Trophoblast cell (in vitro differentiated cells and primary cell): ENCODE data around the gene PEX10.
A peak's percentile ranks its signal among the peaks of the same experiment; 100 is the strongest.

Experiments used
- DNase-seq, 2 donors: peaks; one replicate each; pipeline ENCODE4 v3.0.0-alpha.2; 2016
- H2AFZ ChIP-seq: 2 replicates; pipeline ENCODE4 v1.6.1; 2013; ENCODE audit warnings: low read length, moderate library complexity, mild to moderate bottlenecking; ENCODE audit not compliant: insufficient read depth, poor library complexity
- H2AK5ac ChIP-seq: 2 replicates; pipeline ENCODE4 v1.6.1; 2013; ENCODE audit warnings: mild to moderate bottlenecking, low read length
- H2BK120ac ChIP-seq: 2 replicates; pipeline ENCODE4 v1.6.1; 2013; ENCODE audit warnings: low read length, mild to moderate bottlenecking, moderate library complexity; ENCODE audit not compliant: insufficient read depth, poor library complexity
- H2BK12ac ChIP-seq: 2 replicates; pipeline ENCODE4 v1.6.1; 2013; ENCODE audit warnings: mild to moderate bottlenecking, low read length, moderate library complexity
- H2BK5ac ChIP-seq: 2 replicates; pipeline ENCODE4 v1.6.1; 2013; ENCODE audit warnings: low read length, low read depth, moderate library complexity, mild to moderate bottlenecking; ENCODE audit not compliant: poor library complexity
- H3K14ac ChIP-seq: 2 replicates; pipeline ENCODE4 v1.6.1; 2013; ENCODE audit warnings: mild to moderate bottlenecking, low read length
- H3K18ac ChIP-seq: 2 replicates; pipeline ENCODE4 v1.6.1; 2013; ENCODE audit warnings: mild to moderate bottlenecking, low read length
- H3K23ac ChIP-seq: 2 replicates; pipeline ENCODE4 v1.6.1; 2013; ENCODE audit warnings: low read length
- H3K27ac ChIP-seq: 2 replicates; pipeline ENCODE4 v1.5.1; 2013; ENCODE audit warnings: low read depth, mild to moderate bottlenecking, inconsistent platforms, low read length, moderate library complexity
- H3K27me3 ChIP-seq: 2 replicates; pipeline ENCODE4 v1.6.1; 2013; ENCODE audit warnings: inconsistent platforms, mild to moderate bottlenecking, low read length, moderate library complexity; ENCODE audit not compliant: insufficient read depth
- H3K36me3 ChIP-seq, 2 experiments: 1 replicate in 1 of 2; 2 replicates in 1 of 2; pipeline ENCODE4 v1.6.1; 2013; ENCODE audit warnings: low read length in 2 of 2, mild to moderate bottlenecking in 2 of 2, moderate library complexity in 1 of 2; ENCODE audit not compliant: insufficient read depth in 2 of 2, control insufficient read depth in 1 of 2
- H3K4ac ChIP-seq: 2 replicates; pipeline ENCODE4 v1.6.1; 2013; ENCODE audit warnings: low read depth, mild to moderate bottlenecking, low read length, moderate library complexity
- H3K4me1 ChIP-seq, 2 experiments: 1 replicate in 1 of 2; 2 replicates in 1 of 2; pipeline ENCODE4 v1.6.1; 2013; ENCODE audit warnings: low read length in 2 of 2, mild to moderate bottlenecking in 2 of 2, moderate library complexity in 1 of 2; ENCODE audit not compliant: insufficient read depth in 2 of 2, control insufficient read depth in 1 of 2
- H3K4me2 ChIP-seq: 2 replicates; pipeline ENCODE4 v1.6.1; 2013; ENCODE audit warnings: inconsistent platforms, mild to moderate bottlenecking, low read length, moderate library complexity
- H3K4me3 ChIP-seq: 2 replicates; pipeline ENCODE4 v1.5.1; 2013; ENCODE audit warnings: mild to moderate bottlenecking, low read depth, low read length, inconsistent platforms
- H3K79me1 ChIP-seq: one replicate; pipeline ENCODE4 v1.6.1; 2013; ENCODE audit warnings: low read length
- H3K79me2 ChIP-seq: 2 replicates; pipeline ENCODE4 v1.6.1; 2013; ENCODE audit warnings: low read length, mild to moderate bottlenecking; ENCODE audit not compliant: control insufficient read depth, insufficient read depth, poor library complexity
- H3K9ac ChIP-seq: 2 replicates; pipeline ENCODE4 v1.6.1; 2013; ENCODE audit warnings: mild to moderate bottlenecking, low read length
- H3K9me3 ChIP-seq: 2 replicates; pipeline ENCODE4 v1.6.1; 2013; ENCODE audit warnings: low read depth, mild to moderate bottlenecking, control low read depth, inconsistent platforms, low read length; ENCODE audit not compliant: insufficient read depth
- H4K12ac ChIP-seq: 2 replicates; pipeline ENCODE4 v1.6.1; 2013; ENCODE audit warnings: low read depth, mild to moderate bottlenecking, low read length, moderate library complexity
- H4K8ac ChIP-seq: 2 replicates; pipeline ENCODE4 v1.6.1; 2013; ENCODE audit warnings: low read depth, mild to moderate bottlenecking, low read length, moderate library complexity
- H4K91ac ChIP-seq: one replicate; pipeline ENCODE4 v1.6.1; 2013; ENCODE audit warnings: low read depth, mild to moderate bottlenecking, low read length, moderate library complexity
- WGBS: extraction: QIAGEN DNeasy Blood & Tissue Kit; methylation state at CpG from one replicate; pipeline ENCODE4 v1.1.7; 2013; ENCODE audit warnings: missing lambda C conversion rate; ENCODE audit not compliant: insufficient read length, insufficient coverage; ENCODE audit errors: extremely low coverage; 5-methylcytosine and 5-hydroxymethylcytosine counted together

Gene PEX10

DNA sequence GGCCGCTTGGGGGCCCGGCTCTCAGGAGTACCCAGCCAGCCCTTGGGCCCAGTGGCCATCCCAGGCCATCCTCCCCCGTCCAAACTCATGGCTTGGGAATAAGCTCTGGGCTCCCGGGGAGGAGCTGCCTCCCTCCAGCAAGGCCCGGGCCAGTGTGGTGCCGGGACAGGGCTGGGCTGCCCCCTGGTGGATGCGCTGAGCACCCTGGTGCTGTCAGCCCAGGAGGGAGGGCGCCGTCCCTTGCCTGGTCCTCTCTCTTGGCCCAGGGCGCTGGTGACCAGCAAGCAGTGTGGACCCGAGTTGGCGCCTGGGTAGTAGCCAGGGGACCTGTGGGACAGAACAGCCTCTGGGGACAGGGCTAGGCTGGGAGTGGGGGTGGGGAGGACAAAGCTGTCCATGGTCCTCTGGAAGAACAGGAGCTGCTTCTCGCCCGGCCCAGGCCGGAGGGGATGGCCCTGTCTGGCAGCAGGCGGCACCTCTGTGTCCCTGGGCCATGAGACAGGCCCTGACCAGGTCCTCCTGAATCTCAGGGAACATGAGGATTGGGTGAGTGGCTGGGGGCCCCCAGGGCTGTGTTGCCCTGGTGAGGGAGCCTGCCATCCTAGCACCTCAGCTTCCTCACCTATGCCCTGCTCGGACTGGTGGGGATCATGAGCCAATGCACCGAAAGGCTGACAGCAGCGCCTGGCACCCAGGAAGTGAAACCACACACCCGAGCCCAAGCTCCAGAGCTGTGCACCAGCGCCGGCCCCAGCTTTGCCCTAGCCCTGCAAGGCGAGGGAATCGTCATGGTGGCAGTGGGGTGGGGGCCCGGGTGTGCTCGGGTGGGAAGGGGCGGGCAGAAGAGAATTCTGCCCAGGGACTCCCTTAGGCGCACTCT is 30.4 kb downstream of the PEX10 start:
- no peaks in the 10 kb centered on the region for H3K4me1 ChIP-seq
- no peak overlapping the region for H2BK5ac ChIP-seq
- H3K79me2 ChIP-seq, result no peaks in the 10 kb centered on the region
- peaks cover under 1 to 2% of the 10 kb centered on the region in 2 experiments for H3K36me3 ChIP-seq
- H3K4me2 ChIP-seq, result no peak overlapping the region
- peak overlapping the region; percentile 2 for H3K4me3 ChIP-seq
- no peak overlapping the region for H3K18ac ChIP-seq
- no peak overlapping the region for H4K8ac ChIP-seq
- H3K14ac ChIP-seq, result no peak overlapping the region
- no peak overlapping the region for H3K23ac ChIP-seq
- H3K9me3 ChIP-seq, result no peaks in the 10 kb centered on the region
- H3K27ac ChIP-seq, result no peak overlapping the region
- H4K91ac ChIP-seq, result no peak overlapping the region
- no peak overlapping the region for H2BK12ac ChIP-seq
- no peak overlapping the region for H3K9ac ChIP-seq
- H3K79me1 ChIP-seq, result no peaks in the 10 kb centered on the region
- H2AK5ac ChIP-seq, result no peak overlapping the region
- no peak overlapping the region for H2AFZ ChIP-seq
- DNase-seq, result peak; percentile 79 to 86
- H3K4ac ChIP-seq, result no peak overlapping the region
- H3K27me3 ChIP-seq, result no peaks in the 10 kb centered on the region
- H2BK120ac ChIP-seq, result no peak overlapping the region
- H4K12ac ChIP-seq, result no peak overlapping the region
- WGBS, result no CpG with 5 or more reads among the region's 28 CpGs

DNA sequence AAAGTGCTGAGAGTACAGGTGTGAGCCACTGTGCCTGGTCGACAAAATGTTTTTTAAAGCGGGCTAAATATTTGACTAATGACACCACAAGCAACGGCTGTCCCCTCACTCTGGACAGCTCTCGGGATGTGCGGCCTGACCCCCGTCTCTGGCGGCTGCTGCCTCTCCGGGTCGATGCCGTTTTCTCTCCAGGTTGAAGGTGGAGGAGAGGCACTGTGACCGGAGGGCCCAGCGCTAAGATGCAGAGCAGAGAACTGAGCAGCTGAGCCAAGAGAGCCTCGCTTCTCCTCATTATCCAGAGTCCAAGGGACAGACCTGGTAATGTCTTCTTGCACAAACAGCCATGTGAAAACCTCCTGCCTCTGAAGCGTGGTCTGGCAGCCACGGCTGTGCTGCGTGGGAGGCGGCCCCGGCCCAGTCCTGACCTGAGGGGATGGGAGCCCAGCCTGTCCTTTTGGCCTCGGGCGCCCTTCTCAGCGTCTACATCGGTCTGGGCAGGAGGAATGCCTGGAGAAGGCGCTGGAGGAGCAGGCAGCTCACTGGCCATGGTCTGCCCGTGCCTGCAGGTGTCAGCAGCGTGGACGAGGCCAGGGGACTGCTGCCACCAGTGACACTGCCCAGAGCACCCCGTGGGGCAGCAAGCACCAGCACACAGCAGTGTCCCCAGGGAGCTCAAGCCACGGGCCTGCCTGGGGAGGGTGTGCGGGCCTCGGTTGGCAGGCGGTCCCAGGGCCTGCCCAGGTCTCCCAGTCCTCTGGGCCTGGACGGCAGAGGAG is 31.4 kb downstream of the PEX10 start:
- peak; percentile 33 to 53 for DNase-seq
- H3K14ac ChIP-seq, result no peak overlapping the region
- no peak overlapping the region for H3K4me3 ChIP-seq
- H4K8ac ChIP-seq, result no peak overlapping the region
- H3K4me2 ChIP-seq, result no peak overlapping the region
- H3K23ac ChIP-seq, result no peak overlapping the region
- H3K9ac ChIP-seq, result no peak overlapping the region
- no CpG with 5 or more reads among the region's 32 CpGs for WGBS
- H3K79me2 ChIP-seq, result no peaks in the 10 kb centered on the region
- H3K27ac ChIP-seq, result no peak overlapping the region
- H3K4me1 ChIP-seq, result no peaks in the 10 kb centered on the region
- H3K18ac ChIP-seq, result no peak overlapping the region
- no peak overlapping the region for H4K12ac ChIP-seq
- H2BK12ac ChIP-seq, result no peak overlapping the region
- no peak overlapping the region for H2AFZ ChIP-seq
- H2BK120ac ChIP-seq, result no peak overlapping the region
- no peak overlapping the region for H4K91ac ChIP-seq
- no peak overlapping the region for H2BK5ac ChIP-seq
- no peaks in the 10 kb centered on the region for H3K9me3 ChIP-seq
- H3K27me3 ChIP-seq, result no peaks in the 10 kb centered on the region
- H2AK5ac ChIP-seq, result no peak overlapping the region
- no peaks in the 10 kb centered on the region for H3K36me3 ChIP-seq
- H3K79me1 ChIP-seq, result no peaks in the 10 kb centered on the region
- no peak overlapping the region for H3K4ac ChIP-seq

DNA sequence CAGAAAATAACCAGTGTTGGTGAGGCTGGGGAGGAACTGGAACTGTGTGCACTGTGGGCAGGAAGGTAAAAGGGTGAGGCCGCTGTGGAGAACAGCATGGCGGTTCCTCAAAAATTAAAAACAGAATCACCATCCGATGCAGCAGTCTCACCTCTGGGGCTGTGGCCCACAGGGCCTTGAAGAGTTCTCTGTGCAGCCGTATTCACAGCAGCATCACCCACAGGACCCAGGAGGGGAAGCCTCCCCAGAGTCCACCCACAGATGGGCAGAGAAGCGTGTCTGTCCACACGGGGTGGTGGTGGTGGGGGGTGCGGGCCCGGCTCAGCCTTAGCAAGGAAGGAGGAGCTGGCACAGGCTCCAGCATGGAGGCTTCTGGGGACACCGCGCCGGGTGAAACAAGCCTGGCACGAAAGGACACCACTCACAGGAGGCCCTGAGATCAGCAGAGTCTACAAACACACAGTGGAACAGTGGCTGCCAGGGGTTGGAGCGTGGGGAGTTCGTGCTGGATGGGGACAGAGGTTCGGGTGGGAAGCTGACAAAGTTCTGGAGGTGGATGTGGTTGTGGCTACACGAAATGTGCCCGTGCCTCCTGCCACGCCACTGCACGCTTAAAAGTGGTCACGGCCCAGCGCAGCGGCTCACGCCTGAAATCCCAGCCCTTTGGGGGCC is 32.5 kb downstream of the PEX10 start:
- Histone ChIP-seq H2BK120ac (no peak overlapping the region), H3K79me2 (no peaks in the 10 kb centered on the region), H3K18ac (no peak overlapping the region), H3K4me2 (no peak overlapping the region), H3K27ac (no peak overlapping the region), H2AFZ (no peak overlapping the region), H2BK12ac (no peak overlapping the region), H2BK5ac (no peak overlapping the region), H3K4me3 (no peak overlapping the region), H3K36me3 (no peaks in the 10 kb centered on the region), H4K12ac (no peak overlapping the region), H3K4me1 (no peaks in the 10 kb centered on the region), H3K9me3 (no peaks in the 10 kb centered on the region), H3K4ac (no peak overlapping the region), H3K14ac (no peak overlapping the region), H2AK5ac (no peak overlapping the region), H3K9ac (no peak overlapping the region), H4K8ac (no peak overlapping the region), H3K79me1 (no peaks in the 10 kb centered on the region), H3K23ac (no peak overlapping the region), H3K27me3 (no peaks in the 10 kb centered on the region), H4K91ac (no peak overlapping the region)
- WGBS, result no CpG with 5 or more reads among the region's 23 CpGs
- no peak for DNase-seq

DNA sequence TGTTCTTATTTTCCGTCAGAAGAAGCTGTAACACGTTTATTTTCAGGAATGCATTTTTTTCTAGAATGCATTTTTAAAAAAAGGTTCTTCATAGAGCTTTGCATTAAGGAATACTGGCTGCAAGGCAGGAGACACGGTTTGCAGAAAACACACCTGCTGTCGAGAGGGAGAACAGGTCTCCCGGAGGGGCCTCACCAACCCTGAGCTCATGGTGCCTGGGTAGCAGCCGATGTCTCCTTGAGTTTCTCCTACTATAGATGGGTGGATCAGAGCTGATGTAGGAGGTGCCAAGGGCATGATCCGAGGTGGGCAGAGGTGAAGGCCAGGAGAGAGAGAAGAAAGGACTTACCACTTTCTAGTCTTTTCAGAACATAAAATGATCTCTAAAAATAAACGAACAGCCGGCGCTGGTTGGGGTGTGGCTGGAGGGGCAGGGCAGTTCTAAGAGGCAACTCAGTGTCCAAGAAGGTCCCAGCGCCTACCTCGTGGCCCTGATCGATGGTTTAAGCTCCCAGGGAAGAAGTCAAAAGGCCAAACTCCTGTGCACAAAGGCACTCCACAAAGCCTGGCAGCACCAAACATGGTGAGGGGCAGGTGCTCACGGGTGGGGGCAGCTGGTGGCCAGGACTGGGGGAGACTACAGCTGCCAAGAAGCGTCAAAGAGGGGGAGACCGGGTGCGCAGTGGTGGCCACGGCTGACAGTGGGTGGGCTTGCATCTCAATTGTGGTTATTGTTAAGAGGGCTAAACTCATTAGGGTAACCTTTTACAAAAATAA is 33.2 kb downstream of the PEX10 start:
- Histone ChIP-seq H4K12ac (no peak overlapping the region), H2BK120ac (no peak overlapping the region), H3K9me3 (no peaks in the 10 kb centered on the region), H3K9ac (no peak overlapping the region), H3K79me2 (no peaks in the 10 kb centered on the region), H4K8ac (no peak overlapping the region), H2BK12ac (no peak overlapping the region), H3K4me1 (no peaks in the 10 kb centered on the region), H3K18ac (no peak overlapping the region), H3K4me2 (no peak overlapping the region), H2BK5ac (no peak overlapping the region), H3K23ac (no peak overlapping the region), H2AFZ (no peak overlapping the region), H3K4me3 (no peak overlapping the region), H3K79me1 (no peaks in the 10 kb centered on the region), H3K27ac (no peak overlapping the region), H3K4ac (no peak overlapping the region), H4K91ac (no peak overlapping the region), H3K27me3 (no peaks in the 10 kb centered on the region), H3K14ac (no peak overlapping the region), H3K36me3 (no peaks in the 10 kb centered on the region), H2AK5ac (no peak overlapping the region)
- no CpG with 5 or more reads among the region's 18 CpGs for WGBS
- DNase-seq, result no peak
